ENCODE data around the gene HSP90AB1.

DNA sequence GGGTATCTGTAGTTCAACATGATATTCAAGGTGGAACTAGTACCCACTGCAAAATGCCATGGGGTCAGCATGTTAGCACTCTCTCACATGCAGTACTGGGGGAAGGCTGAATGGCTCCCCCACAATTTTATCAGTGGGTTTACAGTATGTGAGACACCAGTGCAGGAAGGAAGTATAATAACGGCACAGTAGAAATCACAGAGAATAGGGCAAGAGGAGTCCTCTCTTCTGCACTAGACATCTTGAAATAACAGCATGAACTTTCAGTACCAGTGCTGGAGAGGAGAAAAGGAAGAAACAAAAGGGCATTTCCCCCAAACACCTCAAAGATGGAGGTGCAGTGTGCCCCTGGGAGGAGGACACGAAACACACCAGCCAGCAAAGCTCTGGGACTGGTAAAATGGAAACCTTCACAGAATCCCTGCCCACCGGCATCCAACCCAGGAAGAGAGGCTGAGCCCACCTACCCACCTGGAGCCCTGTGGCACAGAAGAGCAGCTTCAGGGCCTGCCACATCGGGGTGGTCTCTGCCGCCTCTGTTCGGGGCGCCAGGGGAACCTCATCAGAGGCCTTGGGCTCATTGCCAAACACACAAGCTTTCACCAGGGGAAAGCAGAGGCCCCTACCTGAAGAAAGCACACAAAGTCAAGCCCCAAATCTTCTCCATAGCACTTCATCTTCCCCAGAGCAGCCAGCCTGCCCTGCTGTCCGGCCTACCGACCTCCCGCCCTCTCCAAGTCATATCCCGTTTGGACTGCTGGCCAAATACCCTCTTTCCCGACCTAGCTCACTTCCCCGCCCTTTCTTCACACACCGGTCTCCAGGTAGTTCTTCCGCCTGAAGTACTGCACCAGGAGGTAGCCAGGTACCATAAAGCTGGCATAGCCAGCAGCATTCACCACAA, 9.2 kb downstream of the HSP90AB1 start:
- TF ChIP-seq, protein P1, sequence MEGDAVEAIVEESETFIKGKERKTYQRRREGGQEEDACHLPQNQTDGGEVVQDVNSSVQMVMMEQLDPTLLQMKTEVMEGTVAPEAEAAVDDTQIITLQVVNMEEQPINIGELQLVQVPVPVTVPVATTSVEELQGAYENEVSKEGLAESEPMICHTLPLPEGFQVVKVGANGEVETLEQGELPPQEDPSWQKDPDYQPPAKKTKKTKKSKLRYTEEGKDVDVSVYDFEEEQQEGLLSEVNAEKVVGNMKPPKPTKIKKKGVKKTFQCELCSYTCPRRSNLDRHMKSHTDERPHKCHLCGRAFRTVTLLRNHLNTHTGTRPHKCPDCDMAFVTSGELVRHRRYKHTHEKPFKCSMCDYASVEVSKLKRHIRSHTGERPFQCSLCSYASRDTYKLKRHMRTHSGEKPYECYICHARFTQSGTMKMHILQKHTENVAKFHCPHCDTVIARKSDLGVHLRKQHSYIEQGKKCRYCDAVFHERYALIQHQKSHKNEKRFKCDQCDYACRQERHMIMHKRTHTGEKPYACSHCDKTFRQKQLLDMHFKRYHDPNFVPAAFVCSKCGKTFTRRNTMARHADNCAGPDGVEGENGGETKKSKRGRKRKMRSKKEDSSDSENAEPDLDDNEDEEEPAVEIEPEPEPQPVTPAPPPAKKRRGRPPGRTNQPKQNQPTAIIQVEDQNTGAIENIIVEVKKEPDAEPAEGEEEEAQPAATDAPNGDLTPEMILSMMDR (IDR thresholded peaks at IDR 0.05) = no peak
- TF ChIP-seq POLR2AphosphoS5 (IDR thresholded peaks at IDR 0.05) (no peak), EP300 (IDR thresholded peaks at IDR 0.05) (no peak)

Data from esophagus muscularis mucosa (tissue), 4 donors.